ENCODE measurements around the gene SEMA7A.
"Not testable (repeated sequence)": the region's sequence is repeated elsewhere in the genome, so short reads cannot be mapped to it uniquely, and the experiment has no call there.

Gene SEMA7A

DNA sequence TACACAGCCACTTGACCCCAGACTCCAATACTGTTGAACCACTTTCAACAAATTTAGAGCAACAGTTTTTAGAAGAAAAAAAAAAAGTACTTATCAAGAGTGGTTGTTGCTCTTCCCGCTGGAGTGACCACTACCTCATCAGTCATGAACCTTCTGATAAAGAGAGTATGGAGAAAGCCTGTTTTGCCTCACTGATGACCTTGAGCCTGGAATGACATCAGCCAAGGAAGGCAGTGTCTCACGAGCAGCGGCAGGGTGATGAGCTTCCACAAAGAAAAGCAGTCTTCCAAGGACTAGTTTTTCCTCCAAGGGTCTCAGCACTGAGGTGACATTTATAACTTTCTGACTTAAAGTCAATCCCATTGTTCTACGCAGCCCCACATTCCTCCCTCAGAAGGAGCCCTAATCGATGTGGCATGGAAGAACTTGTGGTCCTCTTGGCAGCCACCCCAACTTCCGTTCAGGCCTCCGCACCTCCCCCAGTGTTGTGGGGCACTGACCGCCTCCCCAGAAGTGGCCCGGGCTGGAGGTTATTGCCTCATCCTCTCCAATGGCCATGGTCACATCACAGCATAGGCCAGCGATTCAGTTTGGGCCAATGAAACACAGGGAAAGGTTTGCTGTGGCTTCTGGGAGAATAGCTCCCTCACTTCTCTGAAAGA, 64.5 kb downstream of the SEMA7A start:
- no peak for DNase-seq

DNA sequence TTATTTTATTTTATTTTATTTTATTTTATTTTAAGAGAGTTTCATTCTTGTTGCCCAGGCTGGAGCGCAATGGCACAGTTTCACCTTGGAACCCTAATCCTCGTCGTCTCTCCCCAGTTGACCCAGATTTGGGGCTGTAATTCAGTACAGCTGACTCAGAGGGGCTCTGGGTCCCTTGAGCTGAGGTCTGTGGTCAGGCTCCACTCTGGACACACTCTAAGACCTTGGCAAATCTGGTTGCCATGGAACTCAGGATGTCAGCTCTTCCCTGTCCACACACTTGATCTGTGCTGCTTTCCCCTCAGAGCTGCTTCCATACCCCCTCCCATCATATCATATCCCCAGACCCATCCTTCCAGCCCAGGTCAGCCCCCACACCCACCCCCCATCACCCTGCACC, 65.6 kb downstream of the SEMA7A start:
- DNase-seq, result no peak

DNA sequence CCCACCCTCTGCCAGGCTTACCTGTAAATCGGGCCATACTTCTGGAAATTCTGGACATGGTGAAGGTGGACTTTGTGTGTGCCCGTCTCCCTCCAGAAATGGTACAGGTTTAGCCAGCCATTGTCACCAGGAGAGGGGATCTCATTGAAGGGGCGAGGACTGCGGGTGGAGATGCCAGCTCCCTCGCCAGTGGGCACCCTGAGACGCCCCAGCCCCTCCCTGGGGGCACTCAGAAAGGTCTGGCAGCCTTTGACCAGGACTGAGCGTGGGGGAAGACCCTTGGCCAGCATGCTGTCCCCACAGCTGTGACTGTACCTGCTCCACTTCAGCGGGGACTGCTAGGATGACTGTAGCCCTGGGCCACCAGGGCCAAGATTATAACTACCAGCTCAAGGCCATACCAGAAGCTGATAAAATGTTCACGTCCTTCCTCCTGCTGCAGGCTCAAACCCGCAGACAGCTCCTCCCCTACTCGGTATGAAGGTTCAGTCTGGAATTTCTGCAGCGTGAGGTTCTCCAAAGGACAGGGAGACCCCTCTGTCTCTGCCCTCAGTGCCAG, 66.4 kb downstream of the SEMA7A start, which contains the start of gene CYP11A1:
TSS of gene CYP11A1 (minus strand) at position 351 of the 559 bp plus-strand sequence. CDS start at position 290, 61 bp downstream.
- no peak for DNase-seq

- DNase-seq, result peak; percentile 9
These were observed 67.9 kb downstream of the SEMA7A start for GRCh38 chr15:74365598-74366445.

GRCh38 chr15:74364936-74365597, 68.7 kb downstream of the SEMA7A start:
- no peak for DNase-seq

GRCh38 chr15:74362482-74362881, 71.3 kb downstream of the SEMA7A start:
- DNase-seq, result no peak

- DNase-seq, result not testable (repeated sequence)
These were observed 72.9 kb downstream of the SEMA7A start for GRCh38 chr15:74360855-74361254.

- DNase-seq, result not testable (repeated sequence)
These were observed 74.4 kb downstream of the SEMA7A start for GRCh38 chr15:74359376-74359775.
